DOHH2 (cell line): Measurements from ENCODE around the gene VSIG8.
"Not testable (repeated sequence)": the region's sequence is repeated elsewhere in the genome, so short reads cannot be mapped to it uniquely, and the experiment has no call there.

Experiments
- H3F3A ChIP-seq: fragments of 200-600 bp; sonication (generic), shearing (Covaris generic); 2 replicates; pipeline ENCODE4 v1.6.0; 2016; ENCODE audit warnings: antibody characterized with exemption, mild to moderate bottlenecking; ENCODE audit not compliant: control insufficient read depth, insufficient read depth
- H3K27ac ChIP-seq: fragments of 200-600 bp; sonication (generic); 2 replicates; pipeline ENCODE4 v1.5.1; 2014; ENCODE audit warnings: low read depth, mild to moderate bottlenecking, low read length, moderate library complexity
- H3K27me3 ChIP-seq: fragments of 200-600 bp; sonication (generic); 2 replicates; pipeline ENCODE4 v1.6.1; 2014; ENCODE audit warnings: mild to moderate bottlenecking, low read length, mixed read lengths; ENCODE audit not compliant: control insufficient read depth
- H3K36me3 ChIP-seq: fragments of 200-600 bp; sonication (generic); 2 replicates; pipeline ENCODE4 v1.6.1; 2014; ENCODE audit warnings: mild to moderate bottlenecking, low read length, moderate library complexity, mixed read lengths; ENCODE audit not compliant: control insufficient read depth
- H3K4me1 ChIP-seq: fragments of 200-600 bp; sonication (generic); 2 replicates; pipeline ENCODE4 v1.6.1; 2014; ENCODE audit warnings: mild to moderate bottlenecking, low read length, mixed read lengths; ENCODE audit not compliant: control insufficient read depth
- H3K4me2 ChIP-seq: fragments of 200-600 bp; sonication (generic); 2 replicates; pipeline ENCODE4 v1.6.0; 2014; ENCODE audit warnings: mild to moderate bottlenecking, low read length, moderate library complexity
- H3K4me3 ChIP-seq: fragments of 200-600 bp; sonication (generic); 2 replicates; pipeline ENCODE4 v1.5.1; 2014; ENCODE audit warnings: mild to moderate bottlenecking, low read length, mixed read lengths
- H3K79me2 ChIP-seq: fragments of 200-600 bp; sonication (generic); 2 replicates; pipeline ENCODE4 v1.6.1; 2014; ENCODE audit warnings: mild to moderate bottlenecking, low read length, mixed read lengths; ENCODE audit not compliant: control insufficient read depth
- H3K9me2 ChIP-seq: fragments of 200-600 bp; sonication (generic); replicated peaks from 2 replicates; pipeline ENCODE4 v1.6.1; 2014; ENCODE audit warnings: mild to moderate bottlenecking, low read length, mixed read lengths; ENCODE audit not compliant: control insufficient read depth
- H3K9me3 ChIP-seq: fragments of 200-600 bp; sonication (generic); 2 replicates; pipeline ENCODE4 v1.6.1; 2014; ENCODE audit warnings: antibody characterized with exemption, low read length, mixed read lengths; ENCODE audit not compliant: control insufficient read depth, insufficient read depth
- H4K20me1 ChIP-seq: fragments of 200-600 bp; sonication (generic); 2 replicates; pipeline ENCODE4 v1.6.0; 2014; ENCODE audit warnings: low read depth, mild to moderate bottlenecking, antibody characterized with exemption, low read length, moderate library complexity; ENCODE audit not compliant: control insufficient read depth, insufficient read depth
- EZH2phosphoT487 ChIP-seq: fragments of 200-600 bp; sonication (generic); IDR thresholded peaks from 2 replicates; pipeline ENCODE4 v1.6.1; 2017; ENCODE audit warnings: borderline replicate concordance, mild to moderate bottlenecking, antibody characterized with exemption, low read length, moderate library complexity, mixed read lengths
- TF ChIP-seq, protein P1 (sequence below): fragments of 200-600 bp; sonication (generic); IDR thresholded peaks from one replicate; pipeline ENCODE4 v1.5.1; 2014; ENCODE audit warnings: antibody characterized with exemption, mild to moderate bottlenecking, low read depth, low read length; ENCODE audit not compliant: poor library complexity, severe bottlenecking

The VSIG8 gene

DNA sequence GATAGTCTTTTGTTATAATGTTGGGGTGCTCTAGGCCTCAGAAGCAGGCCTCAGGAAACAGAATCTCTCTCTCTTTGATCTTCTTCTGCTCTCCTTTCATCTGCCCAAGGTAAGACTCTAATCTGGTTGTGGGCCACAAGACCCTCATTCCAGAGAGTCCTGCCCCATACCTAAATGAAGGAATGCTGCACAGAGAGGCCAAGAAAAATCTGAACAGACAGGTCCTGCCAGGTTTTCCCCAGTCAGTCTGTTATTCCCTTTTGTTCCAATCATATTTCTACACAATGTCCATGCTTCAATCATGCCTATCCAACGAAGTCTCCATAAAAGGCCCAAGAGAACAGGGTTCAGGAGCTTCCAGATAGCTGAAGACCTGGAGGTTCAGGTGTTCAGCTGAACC lies 44.5 kb upstream of the VSIG8 start:
- Histone ChIP-seq H3K79me2 (no peaks in the 10 kb centered on the region), H3K27ac (no peak overlapping the region), H3F3A (no peaks in the 10 kb centered on the region), H3K4me1 (peaks cover 12% of the 10 kb centered on the region), H3K4me2 (no peak overlapping the region), H3K36me3 (no peaks in the 10 kb centered on the region), H3K27me3 (no peaks in the 10 kb centered on the region), H3K9me2 (no peaks in the 10 kb centered on the region), H3K4me3 (no peak overlapping the region), H4K20me1 (no peaks in the 10 kb centered on the region), H3K9me3 (no peaks in the 10 kb centered on the region)
- TF ChIP-seq, protein P1, sequence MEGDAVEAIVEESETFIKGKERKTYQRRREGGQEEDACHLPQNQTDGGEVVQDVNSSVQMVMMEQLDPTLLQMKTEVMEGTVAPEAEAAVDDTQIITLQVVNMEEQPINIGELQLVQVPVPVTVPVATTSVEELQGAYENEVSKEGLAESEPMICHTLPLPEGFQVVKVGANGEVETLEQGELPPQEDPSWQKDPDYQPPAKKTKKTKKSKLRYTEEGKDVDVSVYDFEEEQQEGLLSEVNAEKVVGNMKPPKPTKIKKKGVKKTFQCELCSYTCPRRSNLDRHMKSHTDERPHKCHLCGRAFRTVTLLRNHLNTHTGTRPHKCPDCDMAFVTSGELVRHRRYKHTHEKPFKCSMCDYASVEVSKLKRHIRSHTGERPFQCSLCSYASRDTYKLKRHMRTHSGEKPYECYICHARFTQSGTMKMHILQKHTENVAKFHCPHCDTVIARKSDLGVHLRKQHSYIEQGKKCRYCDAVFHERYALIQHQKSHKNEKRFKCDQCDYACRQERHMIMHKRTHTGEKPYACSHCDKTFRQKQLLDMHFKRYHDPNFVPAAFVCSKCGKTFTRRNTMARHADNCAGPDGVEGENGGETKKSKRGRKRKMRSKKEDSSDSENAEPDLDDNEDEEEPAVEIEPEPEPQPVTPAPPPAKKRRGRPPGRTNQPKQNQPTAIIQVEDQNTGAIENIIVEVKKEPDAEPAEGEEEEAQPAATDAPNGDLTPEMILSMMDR, result no peak
- no peak for TF ChIP-seq EZH2phosphoT487

DNA sequence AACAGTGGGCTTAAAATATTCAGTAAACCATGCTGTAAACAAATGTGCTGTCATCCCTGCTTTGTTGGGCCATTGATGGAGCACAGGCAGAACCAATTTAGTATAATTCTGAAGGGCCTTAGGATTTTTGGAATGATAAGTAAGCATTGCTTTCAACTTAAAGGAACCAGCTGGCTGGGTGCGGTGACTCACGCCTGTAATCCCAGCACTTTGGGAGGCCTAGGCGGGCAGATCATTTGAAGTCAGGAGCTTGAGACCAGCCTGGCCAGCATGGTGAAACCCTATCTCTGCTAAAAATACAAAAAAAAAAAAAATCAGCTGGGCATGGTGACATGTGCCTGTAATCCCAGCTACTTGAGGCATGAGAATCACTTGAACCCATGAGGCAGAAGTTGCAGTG lies 41.6 kb upstream of the VSIG8 start:
- not testable (repeated sequence) for H4K20me1 ChIP-seq, H3K4me3 ChIP-seq, H3K9me3 ChIP-seq, H3K27ac ChIP-seq, H3K9me2 ChIP-seq, H3K27me3 ChIP-seq, H3K79me2 ChIP-seq, H3K4me1 ChIP-seq, H3K36me3 ChIP-seq, H3K4me2 ChIP-seq, H3F3A ChIP-seq

DNA sequence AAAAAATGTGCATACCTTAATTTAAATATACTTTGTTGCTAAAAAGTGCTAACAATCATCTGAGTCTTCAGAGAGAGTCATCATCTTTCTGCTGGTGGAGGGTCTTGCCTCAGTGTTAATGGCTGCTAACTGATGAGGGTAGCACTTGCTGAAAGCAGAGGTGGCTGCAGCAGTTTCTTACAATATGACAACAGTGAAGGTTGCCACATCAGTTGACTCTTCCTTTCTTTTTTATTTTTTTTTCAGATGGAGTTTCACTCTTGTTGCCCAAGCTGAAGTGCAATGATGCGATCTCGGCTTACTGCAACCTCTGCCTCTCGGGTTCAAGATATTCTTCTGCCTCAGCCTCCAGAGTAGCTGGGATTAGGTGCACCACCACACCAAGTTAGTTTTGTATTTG lies 40.1 kb upstream of the VSIG8 start:
- Histone ChIP-seq H3K4me2 (no peak overlapping the region), H3K36me3 (no peaks in the 10 kb centered on the region), H3F3A (no peaks in the 10 kb centered on the region), H3K9me2 (no peaks in the 10 kb centered on the region), H3K4me1 (no peaks in the 10 kb centered on the region), H3K4me3 (no peak overlapping the region), H3K9me3 (no peaks in the 10 kb centered on the region), H3K79me2 (no peaks in the 10 kb centered on the region), H3K27me3 (no peaks in the 10 kb centered on the region), H3K27ac (no peak overlapping the region), H4K20me1 (no peaks in the 10 kb centered on the region)
- TF ChIP-seq, protein P1, result no peak
- TF ChIP-seq EZH2phosphoT487, result no peak

DNA sequence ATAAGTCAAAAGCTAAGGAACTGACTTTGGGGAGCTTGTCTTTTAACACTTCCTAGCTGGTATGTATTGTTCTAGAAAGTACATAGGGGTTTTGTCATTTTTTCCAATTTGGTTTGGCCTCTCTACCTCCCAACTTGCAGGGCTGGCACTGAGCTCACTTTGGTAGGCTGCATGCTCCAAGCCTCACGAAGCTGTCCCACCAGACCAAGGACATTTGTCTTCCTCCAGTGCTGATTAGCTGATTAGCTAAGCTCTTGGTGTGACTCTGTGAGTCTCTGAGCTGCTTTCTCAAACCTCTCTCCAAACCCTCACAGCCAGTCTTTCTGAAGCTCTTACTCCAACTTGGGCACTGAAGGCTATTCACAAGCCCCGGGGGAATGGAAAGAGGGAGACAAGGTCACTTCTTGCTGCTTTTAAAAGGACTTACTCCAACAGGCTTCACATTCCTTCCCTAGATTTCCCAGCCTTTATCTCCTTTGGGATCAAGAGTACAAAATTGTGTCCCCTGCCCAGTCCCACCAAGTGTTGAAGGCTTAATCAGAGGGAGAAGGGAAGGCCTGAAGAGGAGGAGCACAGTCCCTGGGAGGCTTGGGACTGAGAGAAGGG lies 38.4 kb upstream of the VSIG8 start:
- no peak overlapping the region for H3K4me3 ChIP-seq
- no peaks in the 10 kb centered on the region for H3F3A ChIP-seq
- H3K79me2 ChIP-seq, result no peaks in the 10 kb centered on the region
- no peaks in the 10 kb centered on the region for H3K27me3 ChIP-seq
- no peaks in the 10 kb centered on the region for H3K36me3 ChIP-seq
- H3K9me2 ChIP-seq, result no peaks in the 10 kb centered on the region
- H4K20me1 ChIP-seq, result no peaks in the 10 kb centered on the region
- no peaks in the 10 kb centered on the region for H3K9me3 ChIP-seq
- H3K27ac ChIP-seq, result no peak overlapping the region
- TF ChIP-seq, protein P1, result no peak
- TF ChIP-seq EZH2phosphoT487, result no peak
- no peaks in the 10 kb centered on the region for H3K4me1 ChIP-seq
- no peak overlapping the region for H3K4me2 ChIP-seq
